PC-3 (cell line): ENCODE data around the gene SLC6A9. TPM values are rescaled to one million over a fixed set of nuclear protein-coding genes. Genes with fewer than 3 reads are reported as not detected.

Experiments used
- ATAC-seq: fragments of 200-7000 bp; cut with Tn5 transposase; 2 replicates; pipeline ENCODE4 v1.9.1; 2020; ENCODE audit warnings: mild to moderate bottlenecking, moderate library complexity
- BruUV-seq: library from RNA; stranded (reverse); fragments of 400-500 nt; replicated peaks from 2 replicates; lab custom pipeline; 2021; lab: Mats Ljungman, UMichigan
- CTCF ChIA-PET: fragments of 300-600 bp; sonication (Branson Sonifier 250); formaldehyde crosslinking; loops from one replicate; lab custom pipeline; 2022; ENCODE audit warnings: antibody characterized with exemption; lab: Charles Lee
- POLR2A ChIA-PET: fragments of 300-600 bp; sonication (Branson Sonifier 250); formaldehyde crosslinking; loops from one replicate; lab custom pipeline; 2022; ENCODE audit warnings: antibody characterized with exemption; ENCODE audit not compliant: unreplicated experiment; lab: Charles Lee
- DNase-seq: peaks from one replicate; pipeline ENCODE4 v3.0.0-alpha.2; 2015
- H2AFZ ChIP-seq: fragments of 300-600 bp; sonication (generic); 2 replicates; pipeline ENCODE4 v1.6.0; 2016; ENCODE audit warnings: antibody characterized with exemption, low read length
- H3F3A ChIP-seq: fragments of 300-600 bp; sonication (generic); one replicate; pipeline ENCODE4 v1.6.0; 2017; ENCODE audit warnings: antibody characterized with exemption, low read length, control low read depth, mild to moderate bottlenecking; ENCODE audit not compliant: unreplicated experiment
- H3K27ac ChIP-seq: fragments of 300-600 bp; sonication (generic); 2 replicates; pipeline ENCODE4 v1.5.1; 2016; ENCODE audit warnings: mild to moderate bottlenecking, low read length
- H3K27me3 ChIP-seq: fragments of 300-600 bp; sonication (generic); 2 replicates; pipeline ENCODE4 v1.6.1; 2016; ENCODE audit warnings: low read length, mixed read lengths
- H3K36me3 ChIP-seq: fragments of 300-600 bp; sonication (generic); 2 replicates; pipeline ENCODE4 v1.6.1; 2016; ENCODE audit warnings: low read depth, mixed run types, low read length, mixed read lengths
- H3K4me1 ChIP-seq: fragments of 300-600 bp; sonication (generic); 2 replicates; pipeline ENCODE4 v1.5.1; 2016; ENCODE audit warnings: low read length; ENCODE audit not compliant: insufficient read depth
- H3K4me2 ChIP-seq: fragments of 300-600 bp; sonication (generic); 2 replicates; pipeline ENCODE4 v1.6.0; 2016; ENCODE audit warnings: low read length
- H3K4me3 ChIP-seq: fragments of 300-600 bp; sonication (generic); 2 replicates; pipeline ENCODE4 v1.5.1; 2016; ENCODE audit warnings: mild to moderate bottlenecking, low read length, mixed read lengths
- H3K79me2 ChIP-seq: fragments of 300-600 bp; sonication (generic); 2 replicates; pipeline ENCODE4 v1.6.1; 2017; ENCODE audit warnings: low read length, mixed read lengths
- H3K9ac ChIP-seq: fragments of 300-600 bp; sonication (generic); 2 replicates; pipeline ENCODE4 v1.6.0; 2016; ENCODE audit warnings: mild to moderate bottlenecking, low read length
- H3K9me2 ChIP-seq: fragments of 300-600 bp; sonication (generic); replicated peaks from 2 replicates; pipeline ENCODE4 v1.6.1; 2016; ENCODE audit warnings: mixed run types, low read length, mixed read lengths
- H3K9me3 ChIP-seq: fragments of 300-600 bp; sonication (generic); 2 replicates; pipeline ENCODE4 v1.6.1; 2016; ENCODE audit warnings: low read length, mixed read lengths
- H4K20me1 ChIP-seq: fragments of 300-600 bp; sonication (generic); 2 replicates; pipeline ENCODE4 v1.6.1; 2016; ENCODE audit warnings: low read length, mixed read lengths
- CTCF ChIP-seq: fragments of 300-600 bp; sonication (generic); conservative IDR thresholded peaks from 2 replicates; pipeline ENCODE4 v1.5.1; 2017; ENCODE audit warnings: antibody characterized with exemption, low read depth, mild to moderate bottlenecking, low read length
- EZH2 ChIP-seq: fragments of 300-600 bp; sonication (generic); IDR thresholded peaks from one replicate; pipeline ENCODE4 v1.6.1; 2017; ENCODE audit warnings: antibody characterized with exemption, mild to moderate bottlenecking, low read length; ENCODE audit not compliant: unreplicated experiment
- EZH2phosphoT487 ChIP-seq: fragments of 300-600 bp; sonication (generic); IDR thresholded peaks from 2 replicates; pipeline ENCODE4 v1.6.1; 2018; ENCODE audit warnings: mild to moderate bottlenecking, antibody characterized with exemption, low read length, borderline replicate concordance
- intact Hi-C: fragments of 100-400 bp; cut with micrococcal nuclease; formaldehyde crosslinking; loops from 2 replicates; pipeline ENCODE4 v1.9.0; 2023
- total RNA-seq: library from RNA; depleted of rRNA; stranded (reverse); fragments of >200 nt; gene quantifications from 2 replicates; pipeline ENCODE4 v1.2.3, GENCODE V29; 2014

The SLC6A9 gene
- total RNA-seq, 1 experiment from 2014 or later: 11.2 TPM

GRCh38 chr1:43992232-43992995 lies 38.8 kb downstream of the SLC6A9 start:
- no peaks in the 10 kb centered on the region for H3K36me3 ChIP-seq
- TF ChIP-seq EZH2: no peak
- TF ChIP-seq EZH2phosphoT487: no peak
- TF ChIP-seq CTCF: no peak
- intact Hi-C loops: loop anchor here (5.0 kb wide), 1 partner anchor 45 kb away; no protein-coding TSS in a partner anchor
- no peaks in the 10 kb centered on the region for H4K20me1 ChIP-seq
- peak overlapping the region; percentile 84; the same call in 1 of the 2 replicates for H2AFZ ChIP-seq
- no peaks in the 10 kb centered on the region for H3K79me2 ChIP-seq
- H3K27me3 ChIP-seq: no peaks in the 10 kb centered on the region
- DNase-seq (no peak), ATAC-seq (no peak)
- H3K9me3 ChIP-seq: no peaks in the 10 kb centered on the region
- no TSS peak for BruUV-seq
- peaks cover 19% of the 10 kb centered on the region for H3K4me1 ChIP-seq
- ChIA-PET CTCF (no interaction called here), POLR2A (interaction anchor here (0.6 kb wide), 1 partner anchor 46 kb away, joined by 8 read pairs; no protein-coding TSS in a partner anchor)
- H3K4me2 ChIP-seq: peak overlapping the region; percentile 86
- no peaks in the 10 kb centered on the region for H3K9me2 ChIP-seq
- H3K27ac ChIP-seq: no peak overlapping the region
- peak overlapping the region; percentile 72 for H3K4me3 ChIP-seq
- H3F3A ChIP-seq: no peaks in the 10 kb centered on the region
- H3K9ac ChIP-seq: peak overlapping the region; percentile 57; the same call in 1 of the 2 replicates

- POLR2A ChIA-PET: no interaction called here
- no peaks in the 10 kb centered on the region for H3K27me3 ChIP-seq
- H2AFZ ChIP-seq: peak within 1 kb of the TSS; percentile 84
- H3K79me2 ChIP-seq: no peaks in the 10 kb centered on the region
- H3K27ac ChIP-seq: peak within 1 kb of the TSS; percentile 66
- H3F3A ChIP-seq: no peaks in the 10 kb centered on the region
- peak; percentile 80 for ATAC-seq
- peak; percentile 87 for DNase-seq
- no peaks in the 10 kb centered on the region for H4K20me1 ChIP-seq
- H3K4me1 ChIP-seq: peaks cover 19% of the 10 kb centered on the region
- peak within 1 kb of the TSS; percentile 57 for H3K9ac ChIP-seq
- intact Hi-C loops: loop anchor here (5.0 kb wide), 1 partner anchor 46 kb away; no protein-coding TSS in a partner anchor
- peak within 1 kb of the TSS; percentile 86 for H3K4me2 ChIP-seq
- CTCF ChIA-PET: no interaction called here
- BruUV-seq: TSS peak; percentile 17
- no peaks in the 10 kb centered on the region for H3K9me2 ChIP-seq
- TF ChIP-seq EZH2 (no peak), CTCF (no peak), EZH2phosphoT487 (no peak)
- peak within 1 kb of the TSS; percentile 72 for H3K4me3 ChIP-seq
- no peaks in the 10 kb centered on the region for H3K9me3 ChIP-seq
- no peaks in the 10 kb centered on the region for H3K36me3 ChIP-seq
These were observed 39.6 kb downstream of the SLC6A9 start, which contains the start of gene CCDC24 for GRCh38 chr1:43991476-43992231. Gene CCDC24, plus strand, starts transcription at chr1:43991599. Its CDS starts 280 bp downstream, at chr1:43991879.
